Measurements from ENCODE around the gene UCP2.
"Not testable (repeated sequence)": the region's sequence is repeated elsewhere in the genome, so short reads cannot be mapped to it uniquely, and the experiment has no call there.

UCP2 gene

GRCh38 chr11:73936047-73936446, 46.6 kb downstream of the UCP2 start:
- not testable (repeated sequence) for DNase-seq

- DNase-seq = no peak
Measured at GRCh38 chr11:73932781-73933180, 49.9 kb downstream of the UCP2 start.

- DNase-seq = no peak
Measured at GRCh38 chr11:73931951-73932350, 50.7 kb downstream of the UCP2 start.

GRCh38 chr11:73931039-73931645, 51.5 kb downstream of the UCP2 start:
- DNase-seq = no peak

GRCh38 chr11:73929388-73929787, 53.3 kb downstream of the UCP2 start:
- DNase-seq = no peak

Measured in effector CD8-positive, alpha-beta T cell (primary cell).